ENCODE measurements around the gene SPTLC1.
"Not testable (repeated sequence)": the region's sequence is repeated elsewhere in the genome, so short reads cannot be mapped to it uniquely, and the experiment has no call there.

- not testable (repeated sequence) for TF ChIP-seq POLR2A, POLR2AphosphoS5 (IDR thresholded peaks at IDR 0.05; ENCODE audit: low read depth, low read length)
Measured at GRCh38 chr9:92150501-92151470, 35.6 kb upstream of the SPTLC1 start.
